Spleen (tissue), 11 donors: Measurements from ENCODE around the gene SYNJ1. TPM values are rescaled to one million over a fixed set of nuclear protein-coding genes. Genes with fewer than 3 reads are reported as not detected.

Experiments
- DNase-seq: peaks from one replicate; pipeline ENCODE4 v3.0.0-alpha.2; 2020
- H3K27ac ChIP-seq, 8 donors: fragments of 200-600 bp; sonication (generic) in 7 of 8; 1 replicate in 4 of 8; 2 replicates in 4 of 8; pipeline versions ENCODE4 v1.5.0 to v1.8.0; 2016 to 2021; ENCODE audit warnings: inconsistent platforms in 4 of 8, mild to moderate bottlenecking in 4 of 8, moderate library complexity in 1 of 8
- H3K27me3 ChIP-seq, 7 donors: fragments of 200-600 bp; sonication (generic) in 6 of 7; replicated peaks in 1 of 7; 1 replicate in 4 of 7; 2 replicates in 3 of 7; pipeline versions ENCODE4 v1.5.0 to v1.8.0; 2016 to 2021; ENCODE audit warnings: inconsistent platforms in 3 of 7, mild to moderate bottlenecking in 1 of 7
- H3K36me3 ChIP-seq, 6 donors: fragments of 200-600 bp; sonication (generic) in 5 of 6; 1 replicate in 4 of 6; 2 replicates in 2 of 6; pipeline versions ENCODE4 v1.5.0 to v1.8.0; 2016 to 2021; ENCODE audit warnings: inconsistent platforms in 2 of 6
- H3K4me1 ChIP-seq, 6 donors: fragments of 200-600 bp; sonication (generic) in 5 of 6; 1 replicate in 3 of 6; 2 replicates in 3 of 6; pipeline versions ENCODE4 v1.5.0 to v1.8.0; 2016 to 2021; ENCODE audit warnings: inconsistent platforms in 3 of 6
- H3K4me3 ChIP-seq, 8 donors: fragments of 200-600 bp; sonication (generic) in 7 of 8; 1 replicate in 4 of 8; 2 replicates in 4 of 8; pipeline versions ENCODE4 v1.5.0 to v1.8.0; 2016 to 2021; ENCODE audit warnings: inconsistent platforms in 4 of 8, mild to moderate bottlenecking in 4 of 8, moderate library complexity in 2 of 8
- H3K9me3 ChIP-seq, 8 donors: fragments of 200-600 bp; sonication (generic) in 7 of 8; 1 replicate in 4 of 8; 2 replicates in 4 of 8; pipeline versions ENCODE4 v1.5.0 to v1.8.0; 2016 to 2021; ENCODE audit warnings: inconsistent platforms in 4 of 8
- POLR2A ChIP-seq, 3 donors: fragments of 450-650 bp; IDR thresholded peaks; one replicate each; pipeline ENCODE4 v1.5.1; 2017; ENCODE audit warnings: antibody characterized with exemption in 3 of 3, mild to moderate bottlenecking in 1 of 3
- POLR2AphosphoS5 ChIP-seq, 3 donors: sonication (generic); formaldehyde crosslinking; IDR thresholded peaks; one replicate each; pipeline ENCODE4 v1.5.1; 2017; ENCODE audit warnings: antibody characterized with exemption in 3 of 3
- WGBS, 5 donors: extraction: QIAGEN DNeasy Blood & Tissue Kit in 3 of 5; methylation state at CpG; one replicate each; pipeline versions ENCODE4 v1.1.5 to v1.1.7; 2013 to 2018; 5-methylcytosine and 5-hydroxymethylcytosine counted together
- intact Hi-C: fragments of 100-400 bp; cut with DNase I; formaldehyde crosslinking; loops from one replicate; pipeline ENCODE4 v1.15.0; 2023; ENCODE audit warnings: low total_unique reads
- polyA plus RNA-seq, 3 donors: library from polyadenylated mRNA; stranded (reverse); fragments of 200-250 nt; gene quantifications; one replicate each; pipeline ENCODE4 v1.2.1, GENCODE V29; 2013
- total RNA-seq, 7 donors: library from RNA; depleted of rRNA in 3 of 7; stranded (reverse); fragments of >200 nt in 3 of 7; fragmentation: NEBNext Ultra II Directional in 4 of 7; extraction: Animal tissue kit (Norgen Biotek cat#: 25700) in 4 of 7; gene quantifications; one replicate each; pipeline versions ENCODE4 v1.1.0 to v1.2.1, GENCODE V29; 2016 to 2021
- TF ChIP-seq, protein P1 (sequence below), 11 experiments: fragments of 200-600 bp in 7 of 11; fragments of 450-650 bp in 4 of 11; sonication (generic) in 4 of 11; IDR thresholded peaks in 8 of 11; conservative IDR thresholded peaks in 3 of 11; 1 replicate in 7 of 11; 2 replicates in 4 of 11; pipeline versions ENCODE4 v1.4.0 to v1.8.0; 2016 to 2021; ENCODE audit warnings: antibody characterized with exemption in 11 of 11, inconsistent platforms in 4 of 11, mild to moderate bottlenecking in 1 of 11
- donor health status: healthy with polysubstance abuse.
- donor health status: DM: no; HTN: no; CAD: no; lungs with moderate emphysema.
- donor health status: DM: no; HTN: no; CAD: no.
- donor health status: Bipolar disorder and iron deficiency.
- donor health status: healthy.
- donor health status: DM: no; HTN: no; CAD: no.
- donor health status: DM: yes; HTN: yes; CAD: no.

The SYNJ1 gene
- total and polyA plus RNA-seq, 10 donors, result 3.3 to 30.3 (median 18.7) TPM

DNA sequence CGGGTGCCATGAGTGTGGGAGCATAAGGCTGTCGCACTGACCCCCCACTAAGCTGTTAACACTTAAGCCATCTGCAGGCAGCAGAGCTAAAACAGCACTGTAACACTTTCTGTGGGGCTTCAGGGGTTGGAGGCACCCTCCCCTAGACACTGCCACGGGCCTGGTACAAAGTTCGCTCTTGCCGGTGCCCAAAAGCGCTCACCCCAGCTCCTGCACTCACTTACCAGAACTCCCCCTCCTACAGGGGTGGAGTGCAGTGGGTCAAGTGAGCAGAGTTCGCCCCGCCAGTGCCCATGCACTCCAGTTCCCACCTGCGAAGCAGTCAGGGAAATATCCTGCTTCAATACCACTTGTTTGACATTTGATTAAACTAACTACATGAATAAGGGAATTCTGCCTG, 69.3 kb downstream of the SYNJ1 start:
- Histone ChIP-seq H3K27me3 (no peaks in the 10 kb centered on the region), H3K9me3 (peaks cover 0 to 15% (median 5%) of the 10 kb centered on the region in 8 donors), H3K27ac (no peak overlapping the region), H3K36me3 (peaks cover 6 to 100% (median 50%) of the 10 kb centered on the region in 6 donors), H3K4me3 (no peak overlapping the region), H3K4me1 (no peaks in the 10 kb centered on the region)
- no peak for DNase-seq
- WGBS, 5 donors, result 96 to 99% (median 98%) methylated on average over 3 to 9 of the region's 9 CpGs
- TF ChIP-seq POLR2A (IDR thresholded peaks at IDR 0.05), result no peak
- TF ChIP-seq, protein P1, sequence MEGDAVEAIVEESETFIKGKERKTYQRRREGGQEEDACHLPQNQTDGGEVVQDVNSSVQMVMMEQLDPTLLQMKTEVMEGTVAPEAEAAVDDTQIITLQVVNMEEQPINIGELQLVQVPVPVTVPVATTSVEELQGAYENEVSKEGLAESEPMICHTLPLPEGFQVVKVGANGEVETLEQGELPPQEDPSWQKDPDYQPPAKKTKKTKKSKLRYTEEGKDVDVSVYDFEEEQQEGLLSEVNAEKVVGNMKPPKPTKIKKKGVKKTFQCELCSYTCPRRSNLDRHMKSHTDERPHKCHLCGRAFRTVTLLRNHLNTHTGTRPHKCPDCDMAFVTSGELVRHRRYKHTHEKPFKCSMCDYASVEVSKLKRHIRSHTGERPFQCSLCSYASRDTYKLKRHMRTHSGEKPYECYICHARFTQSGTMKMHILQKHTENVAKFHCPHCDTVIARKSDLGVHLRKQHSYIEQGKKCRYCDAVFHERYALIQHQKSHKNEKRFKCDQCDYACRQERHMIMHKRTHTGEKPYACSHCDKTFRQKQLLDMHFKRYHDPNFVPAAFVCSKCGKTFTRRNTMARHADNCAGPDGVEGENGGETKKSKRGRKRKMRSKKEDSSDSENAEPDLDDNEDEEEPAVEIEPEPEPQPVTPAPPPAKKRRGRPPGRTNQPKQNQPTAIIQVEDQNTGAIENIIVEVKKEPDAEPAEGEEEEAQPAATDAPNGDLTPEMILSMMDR (IDR thresholded peaks at IDR 0.05 in 8 of 11, conservative IDR thresholded peaks at IDR 0.05 in 3 of 11), result no peak
- TF ChIP-seq POLR2AphosphoS5 (IDR thresholded peaks at IDR 0.05), result no peak
- intact Hi-C loops, result loop anchor here (10.0 kb wide), 1 partner anchor 166 kb away; no protein-coding TSS in a partner anchor

GRCh38 chr21:32653326-32653901, 74.4 kb downstream of the SYNJ1 start:
- peaks cover 0 to 6% (median under 1%) of the 10 kb centered on the region in 8 donors for H3K9me3 ChIP-seq
- H3K4me1 ChIP-seq, result no peaks in the 10 kb centered on the region
- WGBS, 5 donors, result 87 to 94% (median 89%) methylated on average over 2 of the region's 2 CpGs
- peaks cover 4 to 100% (median 29%) of the 10 kb centered on the region in 6 donors for H3K36me3 ChIP-seq
- intact Hi-C loops, result loop anchor here (10.0 kb wide), 1 partner anchor 171 kb away; no protein-coding TSS in a partner anchor
- H3K27me3 ChIP-seq, result no peaks in the 10 kb centered on the region
- DNase-seq, result no peak
- TF ChIP-seq POLR2AphosphoS5 (IDR thresholded peaks at IDR 0.05), result no peak
- TF ChIP-seq POLR2A (IDR thresholded peaks at IDR 0.05), result no peak
- TF ChIP-seq, protein P1 (IDR thresholded peaks at IDR 0.05 in 8 of 11, conservative IDR thresholded peaks at IDR 0.05 in 3 of 11), result peak in 9 of 11 experiments; percentile 30 to 69 (median 58)
- H3K27ac ChIP-seq, result no peak overlapping the region
- H3K4me3 ChIP-seq, result no peak overlapping the region

- Histone ChIP-seq H3K4me3 (no peak overlapping the region), H3K27me3 (no peaks in the 10 kb centered on the region), H3K27ac (no peak overlapping the region), H3K36me3 (peaks cover 0 to 100% (median 39%) of the 10 kb centered on the region in 6 donors), H3K9me3 (no peaks in the 10 kb centered on the region), H3K4me1 (no peaks in the 10 kb centered on the region)
- TF ChIP-seq, protein P1 (IDR thresholded peaks at IDR 0.05 in 8 of 11, conservative IDR thresholded peaks at IDR 0.05 in 3 of 11), result no peak
- TF ChIP-seq POLR2A (IDR thresholded peaks at IDR 0.05) (no peak), POLR2AphosphoS5 (IDR thresholded peaks at IDR 0.05) (no peak)
- no peak for DNase-seq
- intact Hi-C loops, result no loop called here
Measured at GRCh38 chr21:32648165-32648564, 79.6 kb downstream of the SYNJ1 start.

- no peaks in the 10 kb centered on the region for H3K27me3 ChIP-seq
- TF ChIP-seq POLR2A (IDR thresholded peaks at IDR 0.05) (no peak), POLR2AphosphoS5 (IDR thresholded peaks at IDR 0.05) (no peak)
- TF ChIP-seq, protein P1 (IDR thresholded peaks at IDR 0.05 in 8 of 11, conservative IDR thresholded peaks at IDR 0.05 in 3 of 11), result no peak
- no peak overlapping the region for H3K4me3 ChIP-seq
- H3K27ac ChIP-seq, result no peak overlapping the region
- 81 to 91% (median 89%) methylated on average over 19 of the region's 19 CpGs for WGBS, 5 donors
- peaks cover 0 to 99% (median 50%) of the 10 kb centered on the region in 6 donors for H3K36me3 ChIP-seq
- intact Hi-C loops, result no loop called here
- H3K4me1 ChIP-seq, result no peaks in the 10 kb centered on the region
- DNase-seq, result no peak
- no peaks in the 10 kb centered on the region for H3K9me3 ChIP-seq
Measured at GRCh38 chr21:32645261-32646182, 82.3 kb downstream of the SYNJ1 start.
